Islet precursor cell (in vitro differentiated cells): Measurements from ENCODE around the gene HOXD3.
A peak's percentile ranks its signal among the peaks of the same experiment; 100 is the strongest.

ENCODE experiments used
- DNase-seq: peaks from one replicate; pipeline ENCODE4 v3.0.0-alpha.2; 2018

Gene HOXD3

DNA sequence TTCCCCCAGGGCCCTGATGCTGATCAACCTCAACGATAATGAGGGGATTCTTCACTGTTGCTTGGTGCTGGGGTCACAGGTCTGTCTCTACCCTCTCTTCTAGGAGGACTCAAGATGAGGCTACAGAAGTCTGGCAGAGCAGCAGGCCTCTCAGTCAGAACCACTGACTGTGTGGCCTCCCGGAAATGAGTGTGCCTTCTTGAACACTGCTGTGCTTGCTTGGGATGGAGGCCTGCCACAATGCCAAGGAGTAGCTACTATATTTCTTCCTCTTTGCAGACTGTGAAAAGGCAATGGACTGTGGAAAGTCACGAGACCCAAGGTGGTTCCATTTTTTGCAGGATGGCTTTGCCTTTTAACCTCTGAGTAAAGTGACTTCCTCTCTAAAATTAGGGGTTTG lies 25.6 kb downstream of the HOXD3 start:
- DNase-seq: peak; percentile 37

DNA sequence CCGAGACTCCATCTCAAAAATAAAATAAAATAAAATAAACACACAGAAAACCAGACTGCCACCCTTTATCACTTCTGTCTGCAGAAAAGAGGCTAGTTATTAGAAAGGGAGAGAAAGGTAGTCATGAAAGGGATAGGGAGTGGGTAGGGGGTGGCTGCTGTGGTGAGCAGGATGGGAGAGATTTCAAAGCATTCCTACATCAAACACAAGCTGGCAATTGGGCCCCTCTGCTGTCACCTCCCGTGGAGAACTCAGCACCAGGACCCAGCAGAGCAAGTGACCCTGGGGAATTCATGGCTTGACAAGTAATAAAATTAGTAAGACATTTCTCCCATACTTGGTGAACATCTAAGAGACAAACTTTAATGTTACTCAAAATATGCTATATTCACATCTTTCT lies 27.6 kb downstream of the HOXD3 start:
- peak; percentile 12 for DNase-seq

DNA sequence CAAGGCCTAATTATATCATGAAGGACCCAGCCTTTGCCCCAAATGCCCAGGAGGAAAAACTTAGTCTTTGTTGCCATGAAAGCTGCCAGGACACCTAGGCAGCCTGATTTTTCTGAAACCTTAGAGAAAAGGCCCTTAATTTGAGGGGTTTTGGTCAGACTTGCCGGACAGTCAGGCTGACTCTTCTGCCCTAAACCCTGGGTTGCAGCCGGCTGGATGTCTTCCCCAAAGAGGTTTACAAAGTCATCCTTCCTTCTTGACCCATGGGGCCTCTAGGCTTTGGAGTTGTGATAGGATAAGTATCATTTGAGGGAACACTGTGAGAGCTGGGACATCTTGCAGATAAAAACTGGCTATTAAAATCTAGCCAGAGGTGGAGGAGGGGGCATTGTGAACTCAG lies 28.9 kb downstream of the HOXD3 start:
- DNase-seq: peak; percentile 9

DNA sequence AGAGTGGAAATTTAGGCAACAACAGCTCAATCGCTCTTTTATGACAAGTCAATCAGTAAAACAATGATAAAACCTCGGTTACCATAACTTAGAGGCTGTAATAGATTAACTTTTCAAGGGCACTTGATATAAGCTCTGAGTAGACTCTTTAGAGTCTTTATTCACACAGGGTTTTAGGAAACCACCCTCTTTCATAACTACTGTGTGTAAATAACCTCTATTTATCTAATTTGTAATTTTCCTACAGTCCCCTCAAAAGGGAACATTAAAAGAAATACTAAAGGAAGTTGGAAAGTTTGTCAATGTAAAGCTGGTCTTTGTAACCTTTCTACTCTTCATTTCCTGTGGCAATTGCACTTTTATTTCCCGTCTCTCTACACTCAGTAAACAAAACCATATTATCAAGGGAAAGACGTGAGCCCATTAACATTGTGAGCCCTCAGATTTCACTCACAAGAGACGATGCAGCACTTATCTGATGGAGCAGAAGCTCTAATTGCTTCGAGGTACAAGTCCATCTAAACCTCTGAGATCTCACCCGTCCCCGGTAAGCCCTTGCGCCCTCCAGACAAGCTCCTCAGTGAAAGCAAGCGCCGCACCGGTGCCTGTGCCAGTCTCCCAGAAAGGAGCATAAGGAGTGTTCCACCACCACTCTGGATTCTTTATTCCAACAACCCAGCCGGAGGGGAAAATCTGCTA lies 30.2 kb downstream of the HOXD3 start:
- peak; percentile 51 for DNase-seq

DNA sequence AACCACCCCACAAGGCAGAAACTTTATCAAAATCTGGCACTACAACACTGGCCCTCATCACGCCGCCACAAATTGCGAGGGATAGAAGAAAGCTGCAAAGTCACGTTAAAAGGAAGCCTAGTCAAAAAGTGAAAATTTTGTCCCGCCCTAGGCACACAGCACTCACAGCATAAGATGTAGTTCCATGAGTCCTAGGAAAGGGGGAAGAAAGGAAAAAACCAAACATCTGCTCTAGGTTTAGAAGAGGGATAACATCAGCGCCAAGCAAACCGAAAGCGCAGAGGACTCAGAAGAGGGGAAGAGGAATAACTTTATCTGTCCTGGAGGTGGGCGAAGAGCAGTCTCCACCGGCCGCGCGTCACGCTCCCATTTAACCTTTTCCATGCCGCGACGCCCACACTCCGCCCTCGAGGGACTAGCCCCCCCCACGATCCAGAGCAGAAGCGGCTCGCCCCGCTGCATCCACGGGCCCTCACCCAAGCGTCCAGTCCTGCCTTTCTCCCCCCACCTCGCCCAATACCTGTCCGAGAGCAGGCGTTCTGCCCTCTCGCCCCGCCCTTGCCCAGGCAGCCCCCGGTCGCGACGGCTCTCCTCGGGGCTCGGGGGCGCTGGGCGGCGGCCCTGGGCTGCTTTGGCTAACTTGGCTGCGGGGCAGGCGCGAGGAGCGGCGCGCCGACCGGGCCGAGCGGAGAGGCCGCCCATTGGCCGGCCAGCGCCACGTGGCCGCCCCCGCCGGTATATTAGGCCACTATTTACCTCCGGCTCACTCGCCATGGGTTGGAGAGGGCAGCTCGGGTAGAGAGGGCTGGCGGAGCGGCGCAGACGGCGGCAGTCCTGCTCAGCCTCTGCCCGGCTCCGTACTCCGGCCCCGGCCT lies 31.0 kb downstream of the HOXD3 start, which contains the start of gene HOXD1:
Gene HOXD1, plus strand, starts transcription at position 770 of the 875 bp plus-strand sequence. CDS start 134 bp downstream, outside the sequence.
- DNase-seq: peak; percentile 68

DNA sequence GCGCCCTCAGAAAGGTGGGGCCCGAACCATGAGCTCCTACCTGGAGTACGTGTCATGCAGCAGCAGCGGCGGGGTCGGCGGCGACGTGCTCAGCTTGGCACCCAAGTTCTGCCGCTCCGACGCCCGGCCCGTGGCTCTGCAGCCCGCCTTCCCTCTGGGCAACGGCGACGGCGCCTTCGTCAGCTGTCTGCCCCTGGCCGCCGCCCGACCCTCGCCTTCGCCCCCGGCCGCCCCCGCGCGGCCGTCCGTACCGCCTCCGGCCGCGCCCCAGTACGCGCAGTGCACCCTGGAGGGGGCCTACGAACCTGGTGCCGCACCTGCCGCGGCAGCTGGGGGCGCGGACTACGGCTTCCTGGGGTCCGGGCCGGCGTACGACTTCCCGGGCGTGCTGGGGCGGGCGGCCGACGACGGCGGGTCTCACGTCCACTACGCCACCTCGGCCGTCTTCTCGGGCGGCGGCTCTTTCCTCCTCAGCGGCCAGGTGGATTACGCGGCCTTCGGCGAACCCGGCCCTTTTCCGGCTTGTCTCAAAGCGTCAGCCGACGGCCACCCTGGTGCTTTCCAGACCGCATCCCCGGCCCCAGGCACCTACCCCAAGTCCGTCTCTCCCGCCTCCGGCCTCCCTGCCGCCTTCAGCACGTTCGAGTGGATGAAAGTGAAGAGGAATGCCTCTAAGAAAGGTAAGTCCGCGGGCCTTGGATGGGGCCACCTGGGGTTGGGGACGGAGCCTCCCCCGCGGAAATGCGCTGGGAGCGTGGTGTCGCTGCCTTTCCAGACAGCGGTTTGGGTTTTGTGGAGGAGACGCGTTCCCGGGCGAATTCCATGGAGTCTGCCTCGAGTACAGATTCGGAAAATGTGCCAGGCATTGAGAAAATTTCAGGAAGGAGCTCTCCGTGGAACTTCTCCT lies 31.9 kb downstream of the HOXD3 start:
- peak; percentile 60 for DNase-seq

DNA sequence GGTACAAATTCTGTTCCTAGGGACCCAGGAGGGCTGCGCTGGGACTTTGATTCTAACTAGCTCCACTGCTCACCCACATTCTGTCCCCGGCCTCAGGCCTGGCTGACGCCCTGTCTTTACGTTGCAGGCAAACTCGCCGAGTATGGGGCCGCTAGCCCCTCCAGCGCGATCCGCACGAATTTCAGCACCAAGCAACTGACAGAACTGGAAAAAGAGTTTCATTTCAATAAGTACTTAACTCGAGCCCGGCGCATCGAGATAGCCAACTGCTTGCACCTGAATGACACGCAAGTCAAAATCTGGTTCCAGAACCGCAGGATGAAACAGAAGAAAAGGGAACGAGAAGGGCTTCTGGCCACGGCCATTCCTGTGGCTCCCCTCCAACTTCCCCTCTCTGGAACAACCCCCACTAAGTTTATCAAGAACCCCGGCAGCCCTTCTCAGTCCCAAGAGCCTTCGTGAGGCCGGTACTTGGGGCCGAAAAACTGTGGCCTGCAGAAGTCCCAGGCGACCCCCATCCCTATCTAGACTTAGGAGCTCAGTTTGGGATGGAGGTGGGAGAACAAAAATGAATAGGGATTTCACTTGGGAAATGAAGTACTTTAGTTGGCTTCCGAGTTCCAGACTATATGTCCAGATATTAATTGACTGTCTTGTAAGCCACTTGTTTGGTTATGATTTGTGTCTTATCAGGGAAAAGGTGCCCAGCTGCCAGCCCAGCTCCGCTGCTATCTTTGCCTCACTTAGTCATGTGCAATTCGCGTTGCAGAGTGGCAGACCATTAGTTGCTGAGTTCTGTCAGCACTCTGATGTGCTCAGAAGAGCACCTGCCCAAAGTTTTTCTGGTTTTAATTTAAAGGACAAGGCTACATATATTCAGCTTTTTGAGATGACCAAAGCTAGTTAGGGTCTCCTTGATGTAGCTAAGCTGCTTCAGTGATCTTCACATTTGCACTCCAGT lies 32.9 kb downstream of the HOXD3 start:
- DNase-seq: peak; percentile 52

DNA sequence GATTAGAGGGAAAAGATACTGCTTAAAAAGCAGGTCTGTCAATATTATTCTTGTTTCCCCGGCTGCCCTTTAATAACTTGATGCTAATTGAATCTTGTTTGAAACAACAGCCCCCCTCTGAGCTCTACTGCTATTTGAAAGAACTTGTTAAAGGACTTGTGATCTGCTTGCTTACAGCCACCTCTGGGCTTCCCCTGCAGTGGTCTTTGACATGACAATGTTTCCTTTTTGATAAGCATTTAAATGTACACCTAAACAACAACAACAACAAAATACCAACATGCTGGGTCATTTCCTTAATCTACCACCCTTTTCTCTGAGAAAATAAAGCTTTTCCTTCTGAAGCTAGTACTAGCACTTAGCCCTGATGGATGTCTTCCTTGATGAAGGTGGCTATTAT lies 35.2 kb downstream of the HOXD3 start:
- no peak for DNase-seq

DNA sequence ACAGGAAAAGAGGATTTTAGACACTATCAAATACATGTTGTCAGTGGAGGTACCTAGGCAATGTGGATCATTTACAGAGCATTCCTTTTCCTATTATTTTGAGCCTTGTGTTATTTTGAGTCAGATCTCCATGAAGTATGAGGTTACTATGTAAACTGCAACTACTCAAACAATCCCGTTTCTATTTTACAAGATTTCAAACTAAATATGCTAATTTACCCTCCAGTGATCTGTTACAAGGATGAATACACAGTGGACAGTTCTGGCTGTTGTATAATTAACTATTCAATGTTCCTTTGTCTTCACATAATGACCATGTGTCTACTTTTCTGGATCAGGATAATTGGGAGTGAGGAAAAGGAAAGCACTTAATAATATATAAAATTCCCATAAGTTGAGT lies 35.9 kb downstream of the HOXD3 start:
- DNase-seq: no peak

DNA sequence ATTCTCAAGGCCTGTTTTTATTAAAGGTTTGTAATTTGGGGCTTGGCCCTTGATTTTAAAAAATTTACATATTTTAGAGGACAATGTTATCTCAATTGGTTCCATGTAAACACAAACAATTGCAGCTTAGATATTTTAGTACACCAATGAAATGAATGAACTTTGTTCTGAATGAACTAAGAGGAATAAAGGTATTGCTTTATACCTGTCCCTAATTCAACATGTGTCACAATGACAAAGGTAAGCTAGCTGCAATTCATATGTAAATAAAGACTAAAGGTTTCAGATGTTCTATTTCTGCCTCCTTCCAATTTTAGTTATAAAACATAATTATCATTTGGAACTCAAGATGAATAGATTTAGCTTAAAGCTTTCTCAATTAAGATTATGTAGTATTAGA lies 42.8 kb downstream of the HOXD3 start:
- DNase-seq: no peak

DNA sequence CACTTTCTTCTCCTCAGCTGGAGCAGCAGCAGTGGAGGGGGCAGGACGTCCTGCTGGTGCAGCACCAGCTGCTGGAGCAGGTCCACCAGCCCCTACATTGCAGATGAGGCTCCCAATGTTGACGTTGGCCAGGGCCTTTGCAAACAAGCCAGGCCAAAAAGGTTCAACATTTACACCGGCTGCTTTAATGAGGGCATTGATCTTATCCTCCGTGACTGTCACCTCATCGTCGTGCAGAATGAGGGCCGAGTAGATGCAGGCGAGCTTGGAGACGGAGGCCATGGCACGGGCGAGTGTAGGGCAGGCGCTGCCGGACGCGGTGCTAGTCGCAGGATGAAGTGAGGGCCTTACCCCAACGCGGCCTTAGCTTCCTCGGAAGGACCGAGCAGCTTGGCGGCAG lies 43.9 kb downstream of the HOXD3 start:
- no peak for DNase-seq

DNA sequence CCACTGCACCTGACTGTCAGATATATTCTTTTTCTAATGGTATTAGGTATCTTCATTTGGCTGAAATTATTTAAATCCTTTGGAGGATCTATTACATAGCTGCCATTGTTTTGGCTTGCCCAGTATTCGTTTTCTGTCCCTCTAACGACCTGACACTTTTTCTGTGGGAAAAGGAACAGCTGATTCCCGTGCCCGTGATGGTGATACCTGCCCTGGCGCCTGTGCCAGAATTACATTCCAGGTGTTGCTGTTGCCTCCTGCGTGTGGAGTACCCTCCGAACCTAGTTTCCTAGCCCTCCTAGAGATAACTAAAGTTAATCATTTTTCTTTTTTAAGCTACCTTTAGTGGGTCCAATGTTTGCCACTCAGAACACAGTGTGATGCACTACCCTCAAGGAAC lies 45.4 kb downstream of the HOXD3 start:
- no peak for DNase-seq

DNA sequence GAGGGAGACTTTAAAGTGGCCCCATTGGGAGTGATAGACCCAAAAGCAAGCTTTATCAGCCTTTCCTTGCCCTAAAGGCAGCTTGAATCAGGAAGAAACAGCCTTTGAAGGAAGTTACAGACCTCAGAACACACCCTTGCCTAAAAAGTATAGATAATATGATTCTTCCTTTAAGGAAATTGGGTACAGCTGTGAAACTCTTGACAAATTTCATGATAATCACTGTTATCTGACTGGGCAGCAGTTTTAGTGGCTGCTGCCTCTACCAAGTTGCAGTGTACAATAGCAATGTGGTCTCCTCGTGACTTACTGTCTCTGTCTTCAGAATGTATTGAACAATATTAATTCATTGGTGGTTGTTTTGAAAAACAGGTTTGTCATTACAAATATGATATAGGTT lies 48.0 kb downstream of the HOXD3 start:
- DNase-seq: no peak

DNA sequence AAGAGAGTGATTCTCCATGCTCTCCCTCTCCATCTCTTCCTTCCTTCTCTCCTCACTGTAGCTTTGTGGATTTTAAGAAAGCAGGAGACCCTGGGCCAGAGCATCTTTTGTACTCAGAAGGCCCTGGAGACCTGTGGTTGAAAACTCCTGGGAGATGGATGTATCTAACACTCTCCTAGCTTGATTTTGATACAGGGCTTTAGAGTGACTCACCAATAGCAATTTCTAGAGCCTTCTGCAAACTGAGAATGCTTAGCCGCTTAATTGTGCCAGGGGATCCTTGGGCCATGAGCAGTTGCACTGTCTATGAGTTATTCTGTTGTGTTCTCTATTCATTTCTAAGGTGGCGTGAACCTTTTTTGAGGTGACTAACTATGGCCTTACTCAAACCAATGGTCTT lies 49.0 kb downstream of the HOXD3 start:
- no peak for DNase-seq

DNA sequence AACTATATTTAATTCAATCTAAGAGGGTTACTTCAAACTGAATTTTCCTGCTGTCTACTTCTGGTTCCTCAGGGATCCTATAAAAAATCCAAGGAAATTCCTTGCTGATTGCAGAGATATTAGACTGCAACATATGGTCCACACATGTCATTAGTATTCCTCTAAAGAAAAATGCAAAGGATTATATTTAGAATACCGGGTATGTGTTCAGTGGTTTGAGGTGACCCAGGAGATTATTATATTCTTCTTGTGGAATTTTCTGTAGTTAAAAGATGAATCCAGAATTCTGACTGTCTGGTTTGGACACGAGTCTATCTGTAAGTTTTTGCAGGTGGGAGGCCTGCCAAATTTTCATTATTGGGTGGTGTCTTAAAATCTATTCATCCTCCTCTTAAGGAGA lies 49.6 kb downstream of the HOXD3 start:
- no peak for DNase-seq

DNA sequence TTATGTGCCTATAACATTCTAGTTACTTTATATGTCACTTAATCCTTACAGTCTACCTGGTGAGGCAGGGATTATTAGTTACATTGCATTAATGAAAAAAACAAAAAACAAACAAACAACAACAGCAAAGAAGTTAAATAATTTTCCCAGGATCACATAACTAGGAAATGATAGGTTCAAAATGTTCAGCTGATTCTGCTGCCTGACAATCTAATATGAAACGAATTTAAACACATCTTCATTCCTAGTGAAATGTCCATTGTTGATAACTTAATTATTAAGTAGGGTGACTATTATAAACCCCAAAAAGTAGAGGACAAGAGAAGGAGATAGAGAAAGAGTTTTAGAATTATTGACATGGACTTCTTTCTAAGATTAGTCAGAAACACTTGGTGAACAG lies 54.0 kb downstream of the HOXD3 start:
- no peak for DNase-seq

DNA sequence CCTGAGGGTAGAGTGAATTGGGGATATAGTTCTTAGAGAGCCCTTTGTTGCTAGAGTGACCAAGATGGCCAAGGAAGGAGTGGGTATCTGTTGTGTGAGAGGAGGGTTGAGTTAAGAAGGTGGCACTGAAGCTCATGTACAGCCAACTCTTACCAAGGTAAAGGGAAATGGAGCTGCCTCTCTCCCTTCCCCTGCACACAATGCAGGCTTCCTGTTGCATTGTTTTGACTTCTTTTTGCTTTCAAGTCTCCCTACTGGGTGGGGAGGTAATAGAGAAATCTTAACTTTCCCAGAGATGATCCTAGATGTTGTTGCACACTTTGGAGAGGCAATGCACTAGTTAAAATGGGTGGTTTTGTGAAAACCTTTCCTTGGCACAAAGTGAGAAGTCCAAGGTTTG lies 55.2 kb downstream of the HOXD3 start:
- no peak for DNase-seq

DNA sequence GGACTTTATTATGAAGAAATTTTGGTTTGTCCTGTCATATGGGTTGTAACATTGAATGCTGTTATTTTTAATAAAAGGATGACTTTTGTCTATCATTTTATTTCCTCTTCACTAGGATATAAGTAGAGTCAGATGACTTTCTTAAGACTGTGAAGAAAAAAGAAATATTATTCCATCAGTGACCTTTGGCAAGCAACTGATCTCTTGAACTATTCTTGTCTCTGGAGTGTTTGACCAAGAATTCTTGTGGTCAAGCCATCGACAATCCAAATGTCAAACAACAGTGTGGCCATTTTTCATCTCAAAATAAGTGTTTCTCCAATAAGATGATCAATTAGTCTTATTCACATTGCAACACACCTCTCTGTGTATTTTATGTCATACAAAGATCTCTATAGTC lies 56.3 kb downstream of the HOXD3 start:
- no peak for DNase-seq
